Measurements from ENCODE around the gene ROR2.

Gene ROR2

GRCh38 chr9:91840882-91841281, 109.1 kb downstream of the ROR2 start:
- DNase-seq (ENCODE audit: low spot score): no peak

DNA sequence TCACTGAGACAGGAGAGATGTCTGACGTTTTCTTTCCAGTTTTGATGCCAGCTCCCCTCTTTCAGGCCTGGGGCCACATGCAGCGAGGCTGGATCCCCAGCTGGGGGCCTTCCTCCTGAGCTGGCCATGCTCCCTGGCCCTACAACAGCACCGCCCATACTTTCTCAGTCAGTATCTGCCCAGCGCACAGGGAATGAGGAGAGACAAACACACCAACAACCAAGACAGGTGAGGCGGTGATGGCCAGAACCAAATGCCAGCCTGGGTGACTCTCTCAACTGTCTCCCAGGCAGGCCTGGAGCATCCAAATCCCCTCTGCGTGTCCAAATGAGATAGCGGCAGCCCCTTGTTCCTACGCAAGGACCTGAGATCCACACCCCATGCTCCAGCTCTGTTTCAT, 109.6 kb downstream of the ROR2 start:
- DNase-seq (ENCODE audit: low spot score): no peak

DNA sequence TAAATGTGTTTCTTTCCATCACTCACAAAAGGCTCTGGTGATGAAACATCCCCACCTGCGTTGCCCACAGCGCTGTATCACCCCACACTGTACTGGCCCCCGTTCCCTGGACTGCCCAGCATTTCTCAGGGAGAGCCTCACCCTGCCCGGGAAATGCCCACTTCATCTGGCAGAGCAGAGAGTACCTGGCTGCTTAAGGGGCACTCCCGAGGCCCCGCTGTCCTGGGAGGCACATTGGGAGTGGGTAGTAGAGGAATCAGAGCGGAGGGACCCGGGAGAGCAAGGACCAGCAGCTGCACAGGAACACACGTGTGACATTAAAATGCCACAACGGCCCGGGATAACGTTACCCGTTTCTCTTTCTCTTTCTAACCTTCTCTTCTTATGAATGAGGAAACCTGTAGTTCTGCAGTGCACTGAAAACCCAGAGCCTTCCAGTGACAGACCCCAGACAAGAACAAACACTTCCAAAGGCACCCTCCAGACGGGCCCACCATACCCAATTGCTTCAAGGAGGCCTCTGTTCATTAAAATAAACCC, 110.0 kb downstream of the ROR2 start:
- no peak for DNase-seq (ENCODE audit: low spot score)

- no peak for DNase-seq (ENCODE audit: low spot score)
Observed at GRCh38 chr9:91837981-91838731, 111.9 kb downstream of the ROR2 start.

DNA sequence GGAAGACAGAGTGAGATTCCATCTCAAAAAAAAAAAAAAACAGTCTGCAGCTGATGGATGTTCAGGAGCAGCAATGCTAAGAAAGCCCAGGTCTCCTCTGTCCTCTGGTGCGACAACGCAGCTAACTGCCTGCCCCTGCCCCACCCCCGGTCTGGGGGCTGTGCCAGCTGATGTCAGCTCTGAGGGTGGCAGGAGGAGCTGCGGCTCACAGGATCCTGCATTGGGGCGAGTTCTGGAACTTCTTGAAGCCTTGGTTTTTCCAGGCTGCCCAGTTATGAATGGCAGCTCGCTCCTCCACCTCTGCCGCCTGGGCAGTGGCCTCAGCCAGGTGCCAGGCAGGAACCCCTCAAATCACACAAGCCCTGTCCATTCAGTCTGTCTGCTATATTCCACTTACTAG, 113.5 kb downstream of the ROR2 start:
- DNase-seq (ENCODE audit: low spot score): no peak

DNA sequence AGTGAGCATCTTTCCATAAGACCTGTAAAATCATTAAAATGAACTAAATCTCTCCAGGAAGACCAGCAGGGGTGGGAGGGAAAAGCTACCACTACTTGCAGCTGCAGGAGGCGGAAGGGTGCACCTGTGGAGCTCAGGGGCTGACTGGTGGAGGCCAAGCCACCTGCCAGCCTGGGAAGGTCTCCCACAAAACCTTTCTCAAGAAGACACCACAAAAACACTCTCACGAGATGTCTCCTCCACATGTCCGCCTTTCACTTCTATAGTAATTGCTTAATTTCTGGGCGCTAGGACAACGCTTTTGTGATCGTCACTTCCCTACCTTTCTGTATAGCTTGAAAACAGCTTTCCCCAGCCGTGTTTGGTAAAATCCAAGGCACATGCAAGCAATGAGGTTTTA, 114.4 kb downstream of the ROR2 start:
- no peak for DNase-seq (ENCODE audit: low spot score)

GRCh38 chr9:91835216-91835615, 114.8 kb downstream of the ROR2 start:
- no peak for DNase-seq (ENCODE audit: low spot score)

DNA sequence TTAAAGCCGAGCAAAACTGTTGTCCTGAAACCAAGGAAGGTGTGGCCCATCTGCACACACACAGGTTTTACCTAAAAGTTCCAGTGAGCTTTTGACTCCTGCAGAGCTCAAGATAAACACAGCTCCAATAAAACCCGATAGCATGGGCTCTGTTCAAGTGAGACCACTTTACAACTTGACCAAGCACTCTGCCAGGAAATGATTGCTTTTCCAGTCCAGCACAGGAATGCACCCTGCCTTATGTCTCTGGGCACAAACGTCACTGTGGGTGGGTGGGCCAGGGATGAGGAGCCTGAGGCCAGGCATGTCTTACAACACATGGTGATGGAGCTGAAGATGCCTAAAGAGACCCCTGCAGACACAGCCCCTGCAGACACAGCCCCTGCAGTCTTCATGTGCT, 115.3 kb downstream of the ROR2 start:
- no peak for DNase-seq (ENCODE audit: low spot score)

DNA sequence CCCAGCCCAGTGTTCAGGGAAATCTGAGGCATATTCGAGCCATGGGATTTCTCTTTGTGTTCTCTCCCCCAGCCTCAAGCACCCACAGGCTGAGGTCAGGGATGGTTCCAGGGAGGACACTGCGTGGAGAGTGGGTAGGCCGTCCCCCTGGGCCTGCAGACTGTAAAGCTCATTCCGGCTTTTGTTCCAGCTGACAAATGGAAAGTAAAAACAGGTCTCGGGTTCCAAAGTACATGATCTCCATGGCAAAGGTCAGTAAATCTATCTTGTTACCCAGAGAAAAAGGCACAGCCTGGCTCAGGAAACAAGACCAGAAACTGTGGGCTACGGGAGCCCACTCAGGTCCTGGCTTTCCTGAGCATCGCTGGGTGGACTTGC, 116.2 kb downstream of the ROR2 start:
- DNase-seq (ENCODE audit: low spot score): no peak

- no peak for DNase-seq (ENCODE audit: low spot score)
Observed at GRCh38 chr9:91833096-91833877, 116.7 kb downstream of the ROR2 start.

GRCh38 chr9:91832322-91832721, 117.7 kb downstream of the ROR2 start:
- DNase-seq (ENCODE audit: low spot score): no peak

DNA sequence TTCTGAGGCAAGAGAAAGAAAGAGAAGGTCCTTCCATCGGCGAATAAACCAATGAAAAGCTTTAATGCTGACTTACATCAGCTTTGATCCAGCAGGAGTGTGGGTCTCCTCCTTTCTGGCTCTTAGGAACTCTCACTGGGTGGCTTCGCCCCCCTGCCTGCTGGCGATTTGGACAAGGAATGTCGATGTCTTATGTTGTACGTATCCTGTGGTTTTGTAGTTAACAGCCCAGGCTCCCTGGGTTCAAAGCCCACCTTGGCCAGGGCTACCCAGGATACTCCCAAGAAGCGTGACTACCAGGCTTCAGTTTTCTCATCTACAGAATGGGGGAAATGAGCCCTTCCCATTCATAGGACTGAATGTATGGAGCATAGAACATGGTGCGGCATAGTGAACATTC, 124.2 kb downstream of the ROR2 start:
- no peak for DNase-seq (ENCODE audit: low spot score)

DNA sequence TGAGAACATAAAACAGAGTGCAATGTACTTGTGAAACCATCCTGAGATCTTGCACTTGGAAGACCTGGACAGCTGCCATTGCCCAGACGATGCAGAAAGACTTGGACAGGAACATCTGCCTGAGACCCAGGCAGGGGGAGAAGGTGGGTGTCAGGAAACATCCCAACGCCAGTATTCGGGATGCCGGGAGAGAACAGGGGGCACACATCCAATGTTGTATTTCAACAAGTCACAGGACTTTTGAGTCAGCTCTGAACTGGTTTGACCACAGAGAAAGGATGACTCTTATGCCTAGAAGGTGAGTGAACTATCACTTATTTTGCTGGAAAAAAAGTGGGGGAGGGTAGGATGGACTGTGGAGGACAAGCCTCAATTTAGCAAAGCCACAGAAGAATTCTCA, 124.6 kb downstream of the ROR2 start:
- no peak for DNase-seq (ENCODE audit: low spot score)

GRCh38 chr9:91824601-91825305, 125.3 kb downstream of the ROR2 start:
- no peak for DNase-seq (ENCODE audit: low spot score)

DNA sequence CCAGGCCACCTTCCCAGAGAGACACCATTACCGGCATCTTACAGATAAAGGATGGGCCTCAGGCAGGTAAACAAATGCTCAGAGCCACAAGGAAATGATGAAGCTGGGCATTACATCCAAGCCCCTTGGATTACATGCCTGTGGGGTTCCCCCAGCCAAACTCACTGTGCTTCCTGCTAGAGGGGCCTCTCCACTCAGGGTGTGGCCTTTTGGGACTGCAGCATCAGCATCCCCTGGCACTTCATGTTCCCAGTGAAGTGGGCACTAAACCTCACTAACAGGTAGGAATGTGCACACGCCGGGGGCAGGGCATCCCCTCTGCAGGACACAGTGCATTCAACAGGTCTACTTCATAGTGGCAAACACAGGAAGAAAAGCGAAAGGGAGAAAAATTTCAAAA, 125.9 kb downstream of the ROR2 start:
- no peak for DNase-seq (ENCODE audit: low spot score)

DNA sequence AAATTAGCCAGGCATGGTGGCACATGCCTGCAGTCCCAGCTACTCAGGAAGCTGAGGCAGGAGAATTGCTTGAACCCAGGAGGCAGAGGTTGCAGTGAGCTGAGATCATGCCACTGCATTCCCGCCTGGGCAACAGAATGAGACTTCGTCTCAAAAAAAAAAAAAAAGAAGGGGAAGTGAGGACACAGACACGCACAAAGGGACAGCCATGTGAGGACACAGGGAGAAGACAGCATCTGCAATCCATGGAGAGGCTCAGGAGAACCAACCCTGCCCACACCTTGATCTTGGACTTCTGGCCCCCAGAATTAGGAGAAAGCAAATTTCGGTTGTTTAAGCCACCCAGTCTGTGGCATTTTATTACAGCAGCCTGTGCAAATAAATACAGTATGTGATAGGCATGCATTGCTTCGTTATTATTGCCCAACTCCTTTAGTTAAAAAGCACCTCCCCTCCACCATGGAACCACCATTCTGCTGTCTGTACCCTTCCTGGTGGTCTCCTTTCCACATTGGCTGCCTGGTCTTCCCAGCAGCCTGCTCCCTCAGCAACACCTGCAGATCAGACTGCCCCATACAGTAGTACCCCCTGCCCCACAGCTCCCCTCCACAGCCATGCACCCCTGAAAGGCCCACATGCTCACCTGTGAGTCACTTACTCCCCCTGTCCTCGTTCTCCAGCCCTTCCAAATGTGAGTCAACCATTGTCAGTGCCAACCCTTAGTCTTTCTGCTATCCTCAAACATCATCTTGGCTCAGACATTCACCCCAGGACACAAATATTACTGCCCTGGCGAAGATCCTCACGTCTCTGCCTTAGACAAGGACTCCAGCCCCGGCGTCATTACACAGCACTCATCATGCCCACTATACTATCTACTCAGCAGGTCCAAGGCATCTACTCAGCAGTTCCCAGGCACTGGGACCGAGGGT, 128.8 kb downstream of the ROR2 start:
- no peak for DNase-seq (ENCODE audit: low spot score)

DNA sequence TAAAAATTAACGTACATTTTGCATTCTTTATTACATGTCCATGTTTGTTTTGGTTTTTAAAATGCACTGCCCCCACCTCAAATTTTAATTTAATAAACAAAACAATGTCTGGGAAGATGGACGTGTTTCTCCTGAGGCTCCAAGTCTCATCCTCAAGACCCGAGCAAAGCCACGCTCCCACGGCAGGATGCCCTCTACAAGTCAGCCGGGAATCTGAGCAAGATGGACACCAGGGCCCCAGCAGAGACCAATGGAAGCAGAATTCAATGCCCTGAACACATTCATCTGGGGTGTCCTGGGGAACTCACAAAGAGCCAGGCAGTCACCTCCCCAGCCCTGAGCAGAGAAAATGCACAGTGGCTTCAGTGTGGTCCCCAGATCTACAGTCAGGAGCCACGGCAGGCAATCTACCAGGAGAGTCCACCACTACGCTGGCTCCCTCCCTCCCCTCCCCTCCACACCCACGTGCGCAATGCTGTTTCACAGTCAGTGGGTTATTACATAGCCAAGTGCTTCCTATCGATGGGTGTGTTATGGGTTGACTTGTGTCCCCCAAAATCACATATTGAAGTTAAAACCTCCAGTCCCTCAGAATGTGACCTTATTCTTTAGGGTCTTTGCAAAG, 129.8 kb downstream of the ROR2 start:
- no peak for DNase-seq (ENCODE audit: low spot score)

- no peak for DNase-seq (ENCODE audit: low spot score)
Observed at GRCh38 chr9:91818647-91819403, 131.2 kb downstream of the ROR2 start.

DNA sequence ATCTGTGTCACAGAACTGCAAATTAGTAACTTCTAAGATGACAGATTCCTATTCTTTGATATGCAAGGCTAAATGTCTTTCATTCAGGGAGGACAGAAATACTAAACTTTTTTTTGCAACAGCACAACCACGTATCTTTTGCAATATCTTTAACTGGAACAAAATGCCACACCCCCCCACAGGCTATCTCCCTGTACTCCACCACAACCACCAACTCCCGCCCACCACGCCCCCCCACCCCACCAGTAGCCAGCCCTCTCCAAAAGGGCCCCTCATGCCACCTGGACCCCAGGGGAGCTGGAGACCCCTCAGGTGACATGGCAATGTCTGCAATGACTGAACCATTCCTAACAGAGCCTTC, 131.8 kb downstream of the ROR2 start:
- DNase-seq (ENCODE audit: low spot score): no peak

GRCh38 chr9:91817493-91818224, 132.4 kb downstream of the ROR2 start:
- no peak for DNase-seq (ENCODE audit: low spot score)

Data from putamen (tissue), 1 donor.